HepG2 (cell line): Measurements from ENCODE around the gene TMTC4.

ENCODE experiments used
- KLF13 ChIP-seq: sonication (generic); formaldehyde crosslinking; IDR thresholded peaks from 2 replicates; pipeline ENCODE4 v1.4.0; 2020; ENCODE audit warnings: mild to moderate bottlenecking, missing genetic modification reagents
- NR2C2 ChIP-seq: sonication (generic); formaldehyde crosslinking; IDR thresholded peaks from 2 replicates; pipeline ENCODE4 v1.4.0; 2020; ENCODE audit warnings: missing genetic modification reagents, mild to moderate bottlenecking, moderate library complexity, borderline replicate concordance
- NR3C1 ChIP-seq: sonication (generic); formaldehyde crosslinking; IDR thresholded peaks from 2 replicates; pipeline ENCODE4 v1.4.0; 2020; ENCODE audit warnings: missing genetic modification reagents
- SMC3 ChIP-seq: IDR thresholded peaks from 2 replicates; pipeline ENCODE4 v1.6.1; 2011; ENCODE audit warnings: low read length, improper control_type of control experiment
- SRF ChIP-seq: IDR thresholded peaks from 2 replicates; pipeline ENCODE4 v1.6.1; 2011; ENCODE audit warnings: mild to moderate bottlenecking, low read depth, low read length, moderate library complexity
- ZBTB1 ChIP-seq: sonication (generic); formaldehyde crosslinking; IDR thresholded peaks from 2 replicates; pipeline ENCODE4 v1.4.0; 2020; ENCODE audit warnings: missing genetic modification reagents, borderline replicate concordance
- ZFX ChIP-seq: sonication (generic); formaldehyde crosslinking; IDR thresholded peaks from 2 replicates; pipeline ENCODE4 v1.4.0; 2020; ENCODE audit warnings: mild to moderate bottlenecking, low read depth, missing genetic modification reagents, moderate library complexity
- ZNF138 ChIP-seq: sonication (generic); formaldehyde crosslinking; IDR thresholded peaks from 2 replicates; pipeline ENCODE4 v1.5.0; 2020; ENCODE audit warnings: mild to moderate bottlenecking, low read depth, missing genetic modification reagents
- TF ChIP-seq, protein P1 (sequence below), 2 experiments: IDR thresholded peaks; 2 replicates each; pipeline ENCODE4 v1.6.1; 2011 to 2012; ENCODE audit warnings: low read length in 2 of 2, borderline replicate concordance in 1 of 2, low read depth in 1 of 2, mild to moderate bottlenecking in 1 of 2, moderate library complexity in 1 of 2
- TF ChIP-seq, protein P2 (sequence below): sonication (generic); formaldehyde crosslinking; IDR thresholded peaks from 2 replicates; pipeline ENCODE4 v1.5.0; 2020; ENCODE audit warnings: mild to moderate bottlenecking, missing genetic modification reagents, moderate library complexity
- TF ChIP-seq, protein P3 (sequence below): sonication (generic); formaldehyde crosslinking; IDR thresholded peaks from 2 replicates; pipeline ENCODE4 v1.8.0; 2022; ENCODE audit warnings: missing genetic modification reagents, mild to moderate bottlenecking, moderate library complexity, borderline replicate concordance

GRCh38 chr13:100652510-100652909 is 22.1 kb downstream of the TMTC4 start:
- TF ChIP-seq, protein P1, sequence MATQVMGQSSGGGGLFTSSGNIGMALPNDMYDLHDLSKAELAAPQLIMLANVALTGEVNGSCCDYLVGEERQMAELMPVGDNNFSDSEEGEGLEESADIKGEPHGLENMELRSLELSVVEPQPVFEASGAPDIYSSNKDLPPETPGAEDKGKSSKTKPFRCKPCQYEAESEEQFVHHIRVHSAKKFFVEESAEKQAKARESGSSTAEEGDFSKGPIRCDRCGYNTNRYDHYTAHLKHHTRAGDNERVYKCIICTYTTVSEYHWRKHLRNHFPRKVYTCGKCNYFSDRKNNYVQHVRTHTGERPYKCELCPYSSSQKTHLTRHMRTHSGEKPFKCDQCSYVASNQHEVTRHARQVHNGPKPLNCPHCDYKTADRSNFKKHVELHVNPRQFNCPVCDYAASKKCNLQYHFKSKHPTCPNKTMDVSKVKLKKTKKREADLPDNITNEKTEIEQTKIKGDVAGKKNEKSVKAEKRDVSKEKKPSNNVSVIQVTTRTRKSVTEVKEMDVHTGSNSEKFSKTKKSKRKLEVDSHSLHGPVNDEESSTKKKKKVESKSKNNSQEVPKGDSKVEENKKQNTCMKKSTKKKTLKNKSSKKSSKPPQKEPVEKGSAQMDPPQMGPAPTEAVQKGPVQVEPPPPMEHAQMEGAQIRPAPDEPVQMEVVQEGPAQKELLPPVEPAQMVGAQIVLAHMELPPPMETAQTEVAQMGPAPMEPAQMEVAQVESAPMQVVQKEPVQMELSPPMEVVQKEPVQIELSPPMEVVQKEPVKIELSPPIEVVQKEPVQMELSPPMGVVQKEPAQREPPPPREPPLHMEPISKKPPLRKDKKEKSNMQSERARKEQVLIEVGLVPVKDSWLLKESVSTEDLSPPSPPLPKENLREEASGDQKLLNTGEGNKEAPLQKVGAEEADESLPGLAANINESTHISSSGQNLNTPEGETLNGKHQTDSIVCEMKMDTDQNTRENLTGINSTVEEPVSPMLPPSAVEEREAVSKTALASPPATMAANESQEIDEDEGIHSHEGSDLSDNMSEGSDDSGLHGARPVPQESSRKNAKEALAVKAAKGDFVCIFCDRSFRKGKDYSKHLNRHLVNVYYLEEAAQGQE (IDR thresholded peaks at IDR 0.05; ENCODE audit: borderline replicate concordance in 1 of 2, low read depth in 1 of 2, low read length in 2 of 2) = no peak
- TF ChIP-seq ZFX (CRISPR knock-in tag) (no peak), ZBTB1 (CRISPR knock-in tag) (no peak), ZNF138 (CRISPR knock-in tag) (no peak), SMC3 (no peak), NR3C1 (CRISPR knock-in tag) (no peak), KLF13 (CRISPR knock-in tag) (no peak), SRF (no peak), NR2C2 (CRISPR knock-in tag) (no peak)
- TF ChIP-seq, protein P2, sequence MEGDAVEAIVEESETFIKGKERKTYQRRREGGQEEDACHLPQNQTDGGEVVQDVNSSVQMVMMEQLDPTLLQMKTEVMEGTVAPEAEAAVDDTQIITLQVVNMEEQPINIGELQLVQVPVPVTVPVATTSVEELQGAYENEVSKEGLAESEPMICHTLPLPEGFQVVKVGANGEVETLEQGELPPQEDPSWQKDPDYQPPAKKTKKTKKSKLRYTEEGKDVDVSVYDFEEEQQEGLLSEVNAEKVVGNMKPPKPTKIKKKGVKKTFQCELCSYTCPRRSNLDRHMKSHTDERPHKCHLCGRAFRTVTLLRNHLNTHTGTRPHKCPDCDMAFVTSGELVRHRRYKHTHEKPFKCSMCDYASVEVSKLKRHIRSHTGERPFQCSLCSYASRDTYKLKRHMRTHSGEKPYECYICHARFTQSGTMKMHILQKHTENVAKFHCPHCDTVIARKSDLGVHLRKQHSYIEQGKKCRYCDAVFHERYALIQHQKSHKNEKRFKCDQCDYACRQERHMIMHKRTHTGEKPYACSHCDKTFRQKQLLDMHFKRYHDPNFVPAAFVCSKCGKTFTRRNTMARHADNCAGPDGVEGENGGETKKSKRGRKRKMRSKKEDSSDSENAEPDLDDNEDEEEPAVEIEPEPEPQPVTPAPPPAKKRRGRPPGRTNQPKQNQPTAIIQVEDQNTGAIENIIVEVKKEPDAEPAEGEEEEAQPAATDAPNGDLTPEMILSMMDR (CRISPR knock-in tag) = no peak
- TF ChIP-seq, protein P3, sequence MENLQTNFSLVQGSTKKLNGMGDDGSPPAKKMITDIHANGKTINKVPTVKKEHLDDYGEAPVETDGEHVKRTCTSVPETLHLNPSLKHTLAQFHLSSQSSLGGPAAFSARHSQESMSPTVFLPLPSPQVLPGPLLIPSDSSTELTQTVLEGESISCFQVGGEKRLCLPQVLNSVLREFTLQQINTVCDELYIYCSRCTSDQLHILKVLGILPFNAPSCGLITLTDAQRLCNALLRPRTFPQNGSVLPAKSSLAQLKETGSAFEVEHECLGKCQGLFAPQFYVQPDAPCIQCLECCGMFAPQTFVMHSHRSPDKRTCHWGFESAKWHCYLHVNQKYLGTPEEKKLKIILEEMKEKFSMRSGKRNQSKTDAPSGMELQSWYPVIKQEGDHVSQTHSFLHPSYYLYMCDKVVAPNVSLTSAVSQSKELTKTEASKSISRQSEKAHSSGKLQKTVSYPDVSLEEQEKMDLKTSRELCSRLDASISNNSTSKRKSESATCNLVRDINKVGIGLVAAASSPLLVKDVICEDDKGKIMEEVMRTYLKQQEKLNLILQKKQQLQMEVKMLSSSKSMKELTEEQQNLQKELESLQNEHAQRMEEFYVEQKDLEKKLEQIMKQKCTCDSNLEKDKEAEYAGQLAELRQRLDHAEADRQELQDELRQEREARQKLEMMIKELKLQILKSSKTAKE (CRISPR knock-in tag) = no peak
